ENCODE measurements around the gene BMP8B.

GRCh38 chr1:39779821-39780220 lies 8.8 kb downstream of the BMP8B start:
- TF ChIP-seq POLR2A (IDR thresholded peaks at IDR 0.05) (no peak), CTCF (IDR thresholded peaks at IDR 0.05) (no peak)
